ENCODE results near the gene SLC12A7. TPM values are rescaled to one million over a fixed set of nuclear protein-coding genes. Genes with fewer than 3 reads are reported as not detected.

SLC12A7 gene
- total and polyA plus RNA-seq, 2 of the 13 experiments (the other 11 are each of a cell fraction or from before 2014, with no cell fraction given): 14.0 to 18.5 TPM

DNA sequence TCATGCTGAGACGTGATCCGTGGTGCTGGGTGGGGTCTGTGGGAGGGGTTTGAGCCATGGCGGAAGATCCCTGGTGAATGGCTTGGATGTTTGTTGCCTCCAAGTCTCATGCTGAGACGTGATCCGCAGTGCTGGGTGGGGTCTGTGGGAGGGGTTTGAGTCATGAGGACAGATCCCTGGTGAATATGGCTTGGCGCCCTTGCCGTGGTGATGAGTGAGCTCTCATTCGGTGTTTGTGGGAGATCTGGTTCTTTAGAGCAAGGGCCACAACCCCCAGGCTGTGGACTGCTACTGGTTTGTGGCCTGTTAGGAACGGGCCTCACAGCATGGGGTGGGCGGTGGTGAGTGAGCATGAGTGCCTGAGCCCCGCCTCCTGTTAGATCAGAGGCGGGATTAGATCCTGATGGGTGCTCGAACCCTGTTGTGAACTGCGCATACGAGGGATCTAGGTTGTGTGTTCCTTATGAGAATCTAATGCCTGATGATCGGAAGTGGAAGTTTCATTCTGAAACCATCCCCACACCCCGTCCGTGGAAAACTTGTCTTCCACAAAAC is 72.1 kb downstream of the SLC12A7 start:
- FAIRE-seq (no peak), DNase-seq (ENCODE audit: low spot score) (no peak), ATAC-seq (no peak)
- in situ Hi-C loops (cut with HindIII; ENCODE audit: extremely low pct_ligation_motif_present, low pct_unique_long_range_greater_than_20kb): no loop called here
- Histone ChIP-seq H3K9me3 (ENCODE audit: low read length) (no peaks in the 10 kb centered on the region), H2AFZ (ENCODE audit: low read length) (no peak overlapping the region), H3K79me2 (ENCODE audit: insufficient read depth, low read length) (no peaks in the 10 kb centered on the region), H3K9ac (ENCODE audit: insufficient read depth, low read depth, low read length) (no peak overlapping the region), H3K27ac (ENCODE audit: extremely low read length, insufficient read depth, low read length) (no peak overlapping the region), H3K27me3 (ENCODE audit: control insufficient read depth in 1 of 2, insufficient read depth in 2 of 2, low read length in 2 of 2) (0 out of 5 replicates have a peak, but pooled peaks cover 0 to 1% of the 10 kb centered on the region in 2 experiments), H3K36me3 (replicated peaks in 1 of 2; ENCODE audit: control insufficient read depth in 1 of 2, insufficient read depth in 2 of 2, low read length in 2 of 2) (no peaks in the 10 kb centered on the region), H4K20me1 (ENCODE audit: insufficient read depth, low read length) (no peaks in the 10 kb centered on the region), H3K4me1 (ENCODE audit: insufficient read depth, low read length) (no peaks in the 10 kb centered on the region), H3K4me2 (ENCODE audit: low read depth, low read length) (no peak overlapping the region), H3K4me3 (replicated peaks in 1 of 3; ENCODE audit: insufficient read depth in 1 of 3, low read depth in 2 of 3, low read length in 3 of 3) (no peak overlapping the region)
- intact Hi-C loops (cut with micrococcal nuclease; ENCODE audit: unreplicated experiment): no loop called here
- POLR2A ChIA-PET: no interaction called here
- CTCF ChIA-PET (ENCODE audit: low intra/inter-chr PET ratio, low total read pairs): no interaction called here
- BruUV-seq (replicated peaks): no TSS peak
- WGBS (ENCODE audit: low lambda C conversion rate): 84% methylated on average over 13 of the region's 18 CpGs
- no peak for TF ChIP-seq ZSCAN29 (CRISPR knock-in tag; conservative IDR thresholded peaks at IDR 0.05)
- TF ChIP-seq ZBTB3 (CRISPR knock-in tag; IDR thresholded peaks at IDR 0.05; ENCODE audit: borderline replicate concordance, low read depth): no peak
- no peak for TF ChIP-seq NONO (IDR thresholded peaks at IDR 0.05)
- no peak for TF ChIP-seq NONO (CRISPR knock-in tag; conservative IDR thresholded peaks at IDR 0.05)
- no peak for TF ChIP-seq KLF11 (CRISPR knock-in tag; IDR thresholded peaks at IDR 0.05)
- TF ChIP-seq PHF21A (CRISPR knock-in tag; IDR thresholded peaks at IDR 0.05): no peak
- TF ChIP-seq ZNF737 (CRISPR knock-in tag; IDR thresholded peaks at IDR 0.05; ENCODE audit: borderline replicate concordance): no peak
- TF ChIP-seq SMARCE1 (IDR thresholded peaks at IDR 0.05; ENCODE audit: borderline replicate concordance): no peak
- no peak for TF ChIP-seq ARNT2 (CRISPR knock-in tag; IDR thresholded peaks at IDR 0.05; ENCODE audit: low read depth)
- TF ChIP-seq, protein P1, sequence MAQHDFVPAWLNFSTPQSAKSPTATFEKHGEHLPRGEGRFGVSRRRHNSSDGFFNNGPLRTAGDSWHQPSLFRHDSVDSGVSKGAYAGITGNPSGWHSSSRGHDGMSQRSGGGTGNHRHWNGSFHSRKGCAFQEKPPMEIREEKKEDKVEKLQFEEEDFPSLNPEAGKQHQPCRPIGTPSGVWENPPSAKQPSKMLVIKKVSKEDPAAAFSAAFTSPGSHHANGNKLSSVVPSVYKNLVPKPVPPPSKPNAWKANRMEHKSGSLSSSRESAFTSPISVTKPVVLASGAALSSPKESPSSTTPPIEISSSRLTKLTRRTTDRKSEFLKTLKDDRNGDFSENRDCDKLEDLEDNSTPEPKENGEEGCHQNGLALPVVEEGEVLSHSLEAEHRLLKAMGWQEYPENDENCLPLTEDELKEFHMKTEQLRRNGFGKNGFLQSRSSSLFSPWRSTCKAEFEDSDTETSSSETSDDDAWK (CRISPR knock-in tag; IDR thresholded peaks at IDR 0.05): no peak
- no peak for TF ChIP-seq ZBTB7A (CRISPR knock-in tag; IDR thresholded peaks at IDR 0.05)
